Left renal pelvis (tissue), 4 donors: ENCODE data around the gene ELMOD2. TPM values are rescaled to one million over a fixed set of nuclear protein-coding genes. Genes with fewer than 3 reads are reported as not detected.

ENCODE experiments used
- DNase-seq, 4 donors: peaks; one replicate each; pipeline ENCODE4 v3.0.0-alpha.2; 2013; ENCODE audit warnings: low read depth in 4 of 4, low spot score in 3 of 4
- polyA plus RNA-seq, 4 donors: library from polyadenylated mRNA; unstranded; fragments of 120-200 nt; gene quantifications; one replicate each; pipeline ENCODE4 v1.2.1, GENCODE V29; 2013; ENCODE audit not compliant: insufficient read length in 4 of 4

The ELMOD2 gene
- polyA plus RNA-seq, 4 donors, result 29.5 to 59.1 (median 44.9) TPM

DNA sequence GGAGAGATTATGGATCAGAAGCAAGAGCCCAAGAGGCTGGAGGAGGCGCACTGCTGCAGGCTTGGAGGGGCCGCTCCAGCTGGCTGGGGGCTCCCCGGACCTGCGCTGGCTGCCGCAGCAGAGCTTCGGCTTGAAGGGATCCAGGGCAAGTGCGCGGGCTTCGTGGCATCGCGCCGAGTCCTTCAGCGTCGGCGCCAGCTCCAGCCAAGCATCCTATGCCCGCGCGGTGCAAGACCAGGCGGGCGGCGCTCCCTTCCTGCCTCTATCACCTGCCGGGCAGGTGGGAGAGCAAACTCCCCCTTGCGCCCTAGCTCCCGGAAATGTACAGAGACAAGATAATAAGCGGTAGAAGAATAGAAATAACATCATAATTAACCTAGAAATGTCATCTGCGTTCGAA is 55.3 kb downstream of the ELMOD2 start:
- DNase-seq, result no peak

DNA sequence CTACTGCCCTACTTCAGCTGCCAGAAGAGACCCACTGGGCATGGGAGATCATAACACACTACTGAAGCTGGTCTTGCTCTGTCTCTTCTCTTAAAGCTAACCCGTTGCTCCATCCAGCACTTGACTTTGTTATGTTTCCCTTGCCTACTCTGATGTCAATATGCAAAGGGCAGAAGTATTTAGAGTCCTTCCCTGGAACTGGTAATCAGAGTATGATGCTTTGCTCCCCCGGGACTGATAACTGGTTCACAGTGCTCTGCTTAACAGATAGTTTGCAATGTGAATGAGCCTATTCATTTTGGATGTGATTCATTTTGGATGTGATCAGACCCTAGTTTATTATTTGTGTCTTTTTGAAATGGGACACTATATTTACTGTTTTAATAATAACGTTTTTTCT is 57.1 kb downstream of the ELMOD2 start:
- DNase-seq, result no peak

DNA sequence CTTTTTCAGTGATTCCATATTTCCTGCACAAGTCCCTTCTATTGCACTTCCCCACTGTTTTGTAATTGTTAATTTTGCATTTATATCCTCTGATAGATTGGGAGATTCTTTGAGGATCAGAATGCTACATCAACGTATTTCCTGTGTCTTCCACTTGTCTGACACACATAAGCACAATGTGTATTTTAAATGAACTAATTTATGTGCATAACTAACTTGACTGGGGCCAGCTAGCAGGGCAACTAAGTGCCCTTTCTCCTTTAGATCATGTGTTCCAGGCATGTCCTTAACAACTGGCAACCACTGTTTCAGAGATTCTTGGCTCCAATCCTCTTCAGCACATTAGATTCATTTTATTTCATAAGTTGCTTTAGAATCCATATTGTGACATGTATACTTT is 60.5 kb downstream of the ELMOD2 start:
- DNase-seq, result no peak

DNA sequence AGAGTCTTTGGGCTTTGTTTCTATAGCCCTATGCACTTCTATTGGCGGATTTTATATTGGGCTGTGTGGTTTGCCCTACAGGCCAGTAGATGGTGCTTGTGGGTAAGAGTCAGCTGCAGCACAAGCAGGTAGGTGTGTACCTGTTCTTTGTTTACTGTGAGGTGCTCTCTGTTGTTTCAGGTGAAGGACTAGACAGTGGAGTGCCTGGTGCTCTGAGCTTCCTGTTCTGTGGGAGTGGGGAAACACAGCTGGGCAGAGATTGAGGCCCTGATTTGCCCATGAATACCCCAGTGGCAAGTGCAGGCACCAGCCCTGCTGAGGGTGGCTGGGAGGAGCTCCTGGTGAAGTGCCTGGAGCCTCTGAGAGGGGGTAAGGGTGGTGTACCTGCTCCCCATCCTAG is 71.1 kb downstream of the ELMOD2 start:
- no peak for DNase-seq

DNA sequence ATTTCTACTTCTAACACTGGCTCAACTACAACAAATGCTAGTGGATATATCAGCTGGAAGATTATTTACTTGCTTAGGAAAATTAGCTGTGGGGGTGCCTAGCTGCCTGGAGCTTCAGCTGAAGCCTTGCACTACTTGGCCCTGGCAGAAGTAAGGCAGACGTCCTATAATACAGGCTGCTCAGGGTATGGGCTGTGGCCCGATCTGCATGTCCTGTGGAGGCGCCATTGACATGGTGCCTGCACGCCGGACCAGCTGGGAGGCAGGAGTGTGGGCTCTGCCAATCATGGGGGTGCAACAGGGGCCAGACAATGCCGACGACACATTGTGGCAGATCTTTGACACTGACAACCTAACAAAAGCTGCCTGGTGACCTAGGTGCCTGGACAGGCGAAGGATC is 76.4 kb downstream of the ELMOD2 start:
- no peak for DNase-seq

DNA sequence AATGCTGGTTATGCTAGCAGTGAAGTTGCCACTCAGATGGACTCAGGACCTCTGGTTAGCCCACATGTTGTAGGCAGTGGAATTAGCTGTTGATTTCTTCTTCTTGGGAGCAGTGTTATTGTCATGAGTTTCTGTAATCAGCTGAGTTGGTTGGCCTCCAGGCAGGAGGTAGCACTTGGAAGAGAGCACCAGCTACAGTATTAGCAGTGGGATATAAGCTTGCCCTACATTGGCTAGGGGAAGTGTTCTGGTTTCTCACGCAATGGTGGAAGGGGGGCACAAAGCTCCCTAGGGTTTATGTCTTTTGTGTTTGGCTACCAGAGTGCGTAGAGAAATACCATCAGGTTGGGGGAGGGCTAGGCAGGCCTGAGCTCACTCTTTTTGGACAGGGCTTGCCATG is 78.7 kb downstream of the ELMOD2 start:
- no peak for DNase-seq

DNA sequence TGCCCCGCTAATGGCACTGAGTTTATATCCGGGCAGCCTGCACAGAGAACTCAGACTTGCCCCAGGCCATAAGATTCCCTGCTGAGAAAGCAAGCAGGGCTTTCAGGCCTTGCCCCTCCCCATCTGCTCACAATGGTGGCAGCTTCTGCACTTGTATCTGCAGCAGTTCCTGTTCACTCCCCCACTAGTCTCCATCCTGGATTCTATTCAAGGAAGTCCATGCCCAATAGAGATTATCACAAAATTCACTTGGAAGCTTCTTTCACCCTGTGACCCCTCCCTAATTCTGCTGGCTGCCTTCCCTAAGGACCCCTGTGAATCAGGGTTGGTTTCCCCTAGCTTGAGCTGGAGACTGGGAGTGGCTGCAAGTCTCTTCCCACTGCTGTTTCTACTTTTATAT is 79.3 kb downstream of the ELMOD2 start:
- DNase-seq, result no peak

Other genes with a start within 250 kb of the ELMOD2 start
- 100 to 1,000 TPM; 100 to 180 (median 137) TPM for gene SCOC, start 150.5 kb upstream of the ELMOD2 start, polyA plus RNA-seq
- gene CLGN, start 96.5 kb upstream of the ELMOD2 start, polyA plus RNA-seq, result 1 to 10 TPM; 4.2 to 4.7 (median 4.7) TPM
- gene MGAT4D, start 25.9 kb upstream of the ELMOD2 start, polyA plus RNA-seq, result not detected
- under 1 TPM in 1 of 4 donors, not detected in 3; 0.29 TPM for gene UCP1, start 44.8 kb downstream of the ELMOD2 start, polyA plus RNA-seq
- 10 to 100 TPM; 29.1 to 67.2 (median 61.1) TPM for gene TBC1D9, start 232.2 kb downstream of the ELMOD2 start, polyA plus RNA-seq